Measurements from ENCODE around the gene MICALL2.

DNA sequence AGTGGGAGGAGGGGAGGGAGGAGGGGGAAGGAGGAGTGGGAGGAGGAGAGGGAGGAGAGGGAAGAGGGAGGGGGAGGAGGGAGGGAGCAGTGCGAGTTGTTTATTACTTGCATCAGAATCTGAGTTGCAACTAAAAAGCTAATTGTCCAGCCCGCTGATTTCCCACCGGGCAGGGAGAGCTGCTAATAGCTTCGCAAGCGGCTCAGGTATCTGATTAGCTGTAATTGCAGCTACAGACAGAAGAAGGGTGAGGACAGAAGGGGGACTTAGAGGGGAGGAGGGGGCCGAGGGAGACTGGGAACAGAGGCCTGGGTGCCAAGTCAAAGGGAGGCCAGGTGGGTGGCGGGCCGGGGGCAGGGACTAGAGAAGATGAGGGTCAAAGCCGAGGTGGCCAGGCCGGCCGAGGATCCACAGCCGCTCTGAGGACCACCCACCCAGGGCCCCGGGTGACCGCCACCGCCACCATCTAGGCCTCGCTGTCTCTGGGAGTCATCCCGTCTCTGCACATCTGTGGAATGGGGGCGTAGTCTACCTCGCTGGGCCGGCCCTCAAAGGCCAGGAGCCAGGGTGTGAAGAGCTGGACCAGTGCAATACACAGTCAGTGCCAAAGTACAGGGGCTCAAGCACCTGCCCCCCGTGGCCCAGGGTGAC, 54.2 kb downstream of the MICALL2 start:
- no peak for TF ChIP-seq POLR2A (IDR thresholded peaks at IDR 0.05; ENCODE audit: low read length)
- TF ChIP-seq GATA1 (IDR thresholded peaks at IDR 0.05; ENCODE audit: low read depth, low read length): no peak
